OCI-LY7 (cell line): ENCODE data around the gene TTLL9. TPM values are rescaled to one million over a fixed set of nuclear protein-coding genes. Genes with fewer than 3 reads are reported as not detected.

Experiments used
- BruUV-seq: library from RNA; stranded (reverse); fragments of 400-500 nt; replicated peaks from 2 replicates; lab custom pipeline; 2021; lab: Mats Ljungman, UMichigan
- CTCF ChIA-PET: fragments of 300-600 bp; sonication (Branson Sonifier 250); formaldehyde crosslinking; loops from one replicate; lab custom pipeline; 2022; ENCODE audit warnings: antibody characterized with exemption; ENCODE audit not compliant: unreplicated experiment; lab: Charles Lee
- POLR2A ChIA-PET: fragments of 300-600 bp; sonication (Branson Sonifier 250); formaldehyde crosslinking; loops from one replicate; lab custom pipeline; 2022; ENCODE audit warnings: antibody characterized with exemption; lab: Charles Lee
- DNase-seq: peaks from one replicate; pipeline ENCODE4 v3.0.0-alpha.2; 2015; ENCODE audit warnings: low spot score
- H2AFZ ChIP-seq: fragments of 200-600 bp; sonication (generic), shearing (Covaris generic); 2 replicates; pipeline ENCODE4 v1.6.1; 2014; ENCODE audit warnings: mild to moderate bottlenecking, antibody characterized with exemption, low read length, moderate library complexity
- H3K27ac ChIP-seq: fragments of 200-600 bp; sonication (generic); 2 replicates; pipeline ENCODE4 v1.5.1; 2014; ENCODE audit warnings: mixed run types, low read depth, mild to moderate bottlenecking, moderate library complexity, low read length, inconsistent platforms; ENCODE audit not compliant: poor library complexity, severe bottlenecking
- H3K36me3 ChIP-seq: fragments of 200-600 bp; sonication (generic); 2 replicates; pipeline ENCODE4 v1.6.1; 2014; ENCODE audit warnings: mild to moderate bottlenecking, antibody characterized with exemption, low read length, moderate library complexity, mixed read lengths; ENCODE audit not compliant: insufficient read depth
- H3K4me1 ChIP-seq: fragments of 200-600 bp; sonication (generic); 2 replicates; pipeline ENCODE4 v1.5.1; 2014; ENCODE audit warnings: mild to moderate bottlenecking, low read length; ENCODE audit not compliant: insufficient read depth, poor library complexity, severe bottlenecking
- H3K4me2 ChIP-seq: fragments of 200-600 bp; sonication (generic); 2 replicates; pipeline ENCODE4 v1.6.1; 2014; ENCODE audit warnings: mild to moderate bottlenecking, low read length
- H3K4me3 ChIP-seq: fragments of 200-600 bp; sonication (generic); 2 replicates; pipeline ENCODE4 v1.5.1; 2014; ENCODE audit warnings: mild to moderate bottlenecking, low read depth, low read length; ENCODE audit not compliant: poor library complexity, severe bottlenecking
- H3K79me2 ChIP-seq: fragments of 200-600 bp; sonication (generic); 2 replicates; pipeline ENCODE4 v1.6.1; 2016; ENCODE audit warnings: low read depth, mild to moderate bottlenecking, low read length, moderate library complexity, mixed read lengths; ENCODE audit not compliant: insufficient read depth
- H3K9me2 ChIP-seq: fragments of 200-600 bp; sonication (generic); 2 replicates; pipeline ENCODE4 v1.6.1; 2016; ENCODE audit warnings: mild to moderate bottlenecking, low read length, mixed read lengths; ENCODE audit not compliant: insufficient read depth
- H3K9me3 ChIP-seq: fragments of 200-600 bp; sonication (generic); 2 replicates; pipeline ENCODE4 v1.6.1; 2014; ENCODE audit warnings: mild to moderate bottlenecking, mixed run types, low read length, mixed read lengths
- H4K20me1 ChIP-seq: fragments of 200-600 bp; sonication (generic); 2 replicates; pipeline ENCODE4 v1.6.1; 2014; ENCODE audit warnings: mild to moderate bottlenecking, antibody characterized with exemption, low read length, moderate library complexity, mixed read lengths; ENCODE audit not compliant: insufficient read depth
- EZH2phosphoT487 ChIP-seq: fragments of 200-600 bp; sonication (generic); IDR thresholded peaks from 2 replicates; pipeline ENCODE4 v1.6.1; 2018; ENCODE audit warnings: low read depth, borderline replicate concordance, mild to moderate bottlenecking, mixed run types, antibody characterized with exemption, low read length, moderate library complexity, mixed read lengths
- intact Hi-C: fragments of 100-400 bp; cut with micrococcal nuclease; formaldehyde crosslinking; loops from one replicate; pipeline ENCODE4 v1.10.0; 2022; ENCODE audit not compliant: unreplicated experiment
- total RNA-seq, 2 experiments: library from RNA; depleted of rRNA in 1 of 2; stranded (reverse); fragments of >200 nt in 1 of 2; shearing (Covaris generic) in 1 of 2; gene quantifications; 2 replicates each; pipeline ENCODE4 v1.2.3, GENCODE V29; 2014 to 2022
- TF ChIP-seq, protein P1 (sequence below): fragments of 200-600 bp; sonication (generic); conservative IDR thresholded peaks from 2 replicates; pipeline ENCODE4 v1.5.1; 2014; ENCODE audit warnings: mild to moderate bottlenecking, antibody characterized with exemption, low read length, moderate library complexity, mixed read lengths

The TTLL9 gene
- total RNA-seq, 2 experiments from 2014 or later, result not detected

GRCh38 chr20:31851240-31851955 is 19.0 kb upstream of the TTLL9 start:
- BruUV-seq, result no TSS peak
- POLR2A ChIA-PET, result interaction anchor here (0.5 to 0.6 kb wide), 2 partner anchors 104 to 1653 kb away, joined by 3 to 4 read pairs; no protein-coding TSS in a partner anchor

GRCh38 chr20:31853481-31853880 is 17.0 kb upstream of the TTLL9 start:
- Histone ChIP-seq H3K4me3 (no peak overlapping the region), H3K79me2 (no peaks in the 10 kb centered on the region), H4K20me1 (no peaks in the 10 kb centered on the region), H3K9me3 (no peaks in the 10 kb centered on the region), H3K9me2 (no peaks in the 10 kb centered on the region), H2AFZ (no peak overlapping the region), H3K4me2 (no peak overlapping the region), H3K27ac (no peak overlapping the region), H3K36me3 (no peaks in the 10 kb centered on the region), H3K4me1 (peaks cover 5% of the 10 kb centered on the region)
- CTCF ChIA-PET, result interaction anchor here (0.6 to 1.0 kb wide), 14 partner anchors 10 to 603 kb away, joined by 3 to 17 read pairs (median 4); no protein-coding TSS in a partner anchor
- TF ChIP-seq, protein P1, sequence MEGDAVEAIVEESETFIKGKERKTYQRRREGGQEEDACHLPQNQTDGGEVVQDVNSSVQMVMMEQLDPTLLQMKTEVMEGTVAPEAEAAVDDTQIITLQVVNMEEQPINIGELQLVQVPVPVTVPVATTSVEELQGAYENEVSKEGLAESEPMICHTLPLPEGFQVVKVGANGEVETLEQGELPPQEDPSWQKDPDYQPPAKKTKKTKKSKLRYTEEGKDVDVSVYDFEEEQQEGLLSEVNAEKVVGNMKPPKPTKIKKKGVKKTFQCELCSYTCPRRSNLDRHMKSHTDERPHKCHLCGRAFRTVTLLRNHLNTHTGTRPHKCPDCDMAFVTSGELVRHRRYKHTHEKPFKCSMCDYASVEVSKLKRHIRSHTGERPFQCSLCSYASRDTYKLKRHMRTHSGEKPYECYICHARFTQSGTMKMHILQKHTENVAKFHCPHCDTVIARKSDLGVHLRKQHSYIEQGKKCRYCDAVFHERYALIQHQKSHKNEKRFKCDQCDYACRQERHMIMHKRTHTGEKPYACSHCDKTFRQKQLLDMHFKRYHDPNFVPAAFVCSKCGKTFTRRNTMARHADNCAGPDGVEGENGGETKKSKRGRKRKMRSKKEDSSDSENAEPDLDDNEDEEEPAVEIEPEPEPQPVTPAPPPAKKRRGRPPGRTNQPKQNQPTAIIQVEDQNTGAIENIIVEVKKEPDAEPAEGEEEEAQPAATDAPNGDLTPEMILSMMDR, result no peak
- no peak for TF ChIP-seq EZH2phosphoT487
- BruUV-seq, result no TSS peak
- intact Hi-C loops, result loop anchor here (5.0 kb wide), 1 partner anchor 164 kb away; no protein-coding TSS in a partner anchor
- POLR2A ChIA-PET, result interaction anchor here (0.5 kb wide), 1 partner anchor 20 kb away, joined by 3 read pairs; no protein-coding TSS in a partner anchor
- no peak for DNase-seq

More at GRCh38 chr20:31851240-31851955, 19.0 kb upstream of the TTLL9 start:
- no peak for DNase-seq
- CTCF ChIA-PET, result interaction anchor here (0.6 to 1.3 kb wide), 3 partner anchors 9 to 148 kb away, joined by 3 to 4 read pairs (median 4); no protein-coding TSS in a partner anchor
- H3K9me2 ChIP-seq, result no peaks in the 10 kb centered on the region
- no peak overlapping the region for H3K4me2 ChIP-seq
- no peaks in the 10 kb centered on the region for H3K9me3 ChIP-seq
- H3K27ac ChIP-seq, result no peak overlapping the region
- intact Hi-C loops, result loop anchor here (5.0 kb wide), 1 partner anchor 166 kb away; no protein-coding TSS in a partner anchor
- H4K20me1 ChIP-seq, result no peaks in the 10 kb centered on the region
- H2AFZ ChIP-seq, result no peak overlapping the region
- TF ChIP-seq, protein P1, result no peak
- no peak for TF ChIP-seq EZH2phosphoT487
- no peaks in the 10 kb centered on the region for H3K4me1 ChIP-seq
- H3K4me3 ChIP-seq, result no peak overlapping the region
- H3K79me2 ChIP-seq, result no peaks in the 10 kb centered on the region
- H3K36me3 ChIP-seq, result no peaks in the 10 kb centered on the region
